ENCODE results near the gene GFOD1.

DNA sequence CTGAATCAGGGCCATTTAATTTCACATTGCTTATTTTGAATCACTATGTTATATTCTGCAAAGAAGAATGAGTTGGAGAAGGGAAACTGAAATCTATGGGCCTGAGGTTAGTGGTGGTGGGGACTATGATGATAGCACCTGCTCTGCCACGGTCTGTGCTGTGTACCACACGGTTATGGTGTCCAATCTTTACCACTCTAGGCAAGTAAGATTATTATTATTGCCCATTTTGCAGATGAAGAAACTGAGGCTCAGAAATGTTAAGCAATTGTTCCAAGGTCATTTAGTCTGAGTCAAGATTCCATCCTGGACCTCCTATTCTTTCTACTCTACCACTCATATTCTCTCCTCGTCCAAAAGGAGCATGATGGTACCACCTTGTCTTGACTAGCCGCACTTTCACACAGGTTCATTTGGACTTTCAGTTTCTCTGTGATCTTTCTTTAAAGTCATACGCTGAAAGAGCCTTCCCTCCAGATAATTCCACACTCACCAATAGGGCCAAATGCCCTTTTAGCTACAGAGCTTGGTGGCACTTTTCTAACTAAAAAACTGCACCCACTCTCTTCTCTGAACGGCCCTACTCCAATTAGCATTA lies 56.2 kb downstream of the GFOD1 start:
- TF ChIP-seq, protein P1, sequence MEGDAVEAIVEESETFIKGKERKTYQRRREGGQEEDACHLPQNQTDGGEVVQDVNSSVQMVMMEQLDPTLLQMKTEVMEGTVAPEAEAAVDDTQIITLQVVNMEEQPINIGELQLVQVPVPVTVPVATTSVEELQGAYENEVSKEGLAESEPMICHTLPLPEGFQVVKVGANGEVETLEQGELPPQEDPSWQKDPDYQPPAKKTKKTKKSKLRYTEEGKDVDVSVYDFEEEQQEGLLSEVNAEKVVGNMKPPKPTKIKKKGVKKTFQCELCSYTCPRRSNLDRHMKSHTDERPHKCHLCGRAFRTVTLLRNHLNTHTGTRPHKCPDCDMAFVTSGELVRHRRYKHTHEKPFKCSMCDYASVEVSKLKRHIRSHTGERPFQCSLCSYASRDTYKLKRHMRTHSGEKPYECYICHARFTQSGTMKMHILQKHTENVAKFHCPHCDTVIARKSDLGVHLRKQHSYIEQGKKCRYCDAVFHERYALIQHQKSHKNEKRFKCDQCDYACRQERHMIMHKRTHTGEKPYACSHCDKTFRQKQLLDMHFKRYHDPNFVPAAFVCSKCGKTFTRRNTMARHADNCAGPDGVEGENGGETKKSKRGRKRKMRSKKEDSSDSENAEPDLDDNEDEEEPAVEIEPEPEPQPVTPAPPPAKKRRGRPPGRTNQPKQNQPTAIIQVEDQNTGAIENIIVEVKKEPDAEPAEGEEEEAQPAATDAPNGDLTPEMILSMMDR (conservative IDR thresholded peaks at IDR 0.05 in 1 of 2, IDR thresholded peaks at IDR 0.05 in 1 of 2; ENCODE audit: low read depth in 1 of 2, low read length in 2 of 2) = no peak
- TF ChIP-seq EZH2 (IDR thresholded peaks at IDR 0.05; ENCODE audit: low read length, missing control alignments) = no peak

All from fibroblast of lung (primary cell).